GM19372 (cell line): ENCODE measurements around the gene RPGRIP1L.

Source experiments
- ATAC-seq: cut with Tn5 transposase; IDR thresholded peaks from one replicate; pipeline ENCODE4 v1.9.1; 2021; ENCODE audit warnings: mild to moderate bottlenecking, low read depth, moderate library complexity; ENCODE audit not compliant: unreplicated experiment

RPGRIP1L gene

DNA sequence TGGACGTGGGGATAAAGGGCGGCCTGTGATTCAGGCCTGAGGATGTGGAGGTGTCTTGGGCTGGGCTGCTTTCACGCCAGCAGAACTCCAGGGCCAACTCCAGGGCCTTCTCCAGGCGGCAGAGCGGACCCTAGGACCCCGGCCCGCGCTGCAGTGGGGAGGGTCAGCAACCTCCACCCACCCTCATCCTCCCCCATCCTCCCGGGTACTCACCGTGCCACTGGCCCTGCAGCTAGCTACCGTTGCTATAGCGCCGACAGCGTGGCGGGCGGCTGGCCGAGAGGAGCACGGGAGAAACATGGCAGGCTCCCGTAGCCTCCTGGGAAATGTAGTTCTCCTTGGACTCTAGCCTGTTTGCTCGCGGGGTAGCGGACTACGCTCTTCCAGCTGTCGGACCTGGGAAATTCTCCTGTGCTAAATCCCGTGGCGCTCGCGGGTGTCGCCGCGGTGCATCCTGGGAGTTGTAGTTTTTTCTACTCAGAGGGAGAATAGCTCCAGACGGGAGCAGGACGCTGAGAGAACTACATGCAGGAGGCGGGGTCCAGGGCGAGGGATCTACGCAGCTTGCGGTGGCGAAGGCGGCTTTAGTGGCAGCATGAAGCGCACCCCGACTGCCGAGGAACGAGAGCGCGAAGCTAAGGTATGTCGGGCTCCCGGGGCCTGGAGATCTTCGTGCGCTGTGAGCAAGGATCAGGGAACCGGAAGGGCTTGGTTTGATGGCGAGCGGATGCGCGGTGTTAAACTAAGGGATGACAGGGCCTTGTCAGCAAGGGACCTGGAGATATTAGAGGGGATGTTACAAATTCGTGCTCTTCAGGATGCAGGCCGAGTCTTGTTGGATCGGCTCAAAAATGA, at the start of gene RPGRIP1L, which contains the start of gene FTO:
Gene RPGRIP1L (minus strand): TSS at position 270 of the 855 bp plus-strand sequence. CDS start 3,136 bp downstream, outside the sequence.
Gene FTO (plus strand): TSS at position 567 of the 855 bp plus-strand sequence.
- ATAC-seq = peak; percentile 98

DNA sequence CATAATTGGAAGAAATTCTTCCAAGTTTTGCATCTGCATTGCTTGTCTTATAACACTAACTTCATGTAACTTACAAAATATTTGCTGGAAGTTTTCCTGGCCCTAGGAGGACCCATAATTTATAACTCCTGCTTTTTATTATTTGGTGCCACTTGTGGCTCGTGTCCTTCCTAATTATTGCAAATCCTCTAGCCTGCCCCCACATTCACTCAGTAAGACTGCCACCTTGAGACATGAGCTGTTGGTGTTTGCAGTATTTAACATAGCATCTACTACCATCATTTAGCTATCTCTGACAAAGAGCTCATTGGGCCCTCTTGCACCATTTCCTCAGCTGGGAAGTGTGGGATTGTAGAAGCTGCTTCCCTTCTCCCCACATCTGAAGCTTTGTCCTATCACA, 49.8 kb upstream of the RPGRIP1L start:
- no peak for ATAC-seq

DNA sequence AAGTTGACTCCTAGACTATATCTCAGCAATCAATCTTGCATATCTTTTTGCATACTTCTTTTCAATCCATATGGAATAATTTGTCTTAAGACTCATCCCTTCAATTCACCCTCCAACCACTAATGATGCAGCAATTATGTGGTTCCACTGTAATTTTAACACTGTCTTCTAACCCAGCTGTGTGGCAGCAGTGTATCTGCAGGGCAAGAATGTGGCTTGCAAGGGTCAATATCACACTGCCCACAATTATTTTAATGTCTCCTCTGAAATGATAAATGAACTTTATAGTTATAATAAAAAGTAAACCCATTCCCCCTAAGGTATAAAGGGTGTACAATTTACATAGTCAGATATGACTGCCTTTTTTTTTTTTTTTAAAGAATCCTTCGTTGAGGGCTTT, 48.9 kb upstream of the RPGRIP1L start:
- ATAC-seq = no peak

DNA sequence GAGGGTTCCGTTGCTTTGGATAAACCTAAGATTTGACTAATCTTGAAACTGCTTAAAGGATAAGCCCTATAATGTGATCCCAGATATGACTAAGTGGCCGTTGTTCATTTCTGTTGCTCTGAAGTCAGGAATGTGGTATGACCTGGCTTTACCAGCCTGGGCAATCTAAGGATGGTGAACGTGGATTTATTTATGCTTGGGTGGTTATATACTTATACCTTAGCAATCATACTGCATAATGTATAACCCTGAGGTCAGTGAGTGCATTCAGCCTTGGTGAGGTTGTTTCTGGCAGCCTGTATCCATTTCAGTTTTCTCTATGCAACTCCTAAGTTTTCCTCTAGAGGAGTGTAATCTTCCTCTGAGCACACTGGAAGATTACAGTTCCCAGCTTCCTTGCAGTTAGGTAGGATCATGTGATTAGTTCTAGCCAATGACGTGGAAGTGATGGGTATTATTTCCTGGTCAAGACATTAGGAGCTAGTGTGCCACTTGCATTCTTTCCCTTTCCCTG, 42.2 kb upstream of the RPGRIP1L start:
- no peak for ATAC-seq

DNA sequence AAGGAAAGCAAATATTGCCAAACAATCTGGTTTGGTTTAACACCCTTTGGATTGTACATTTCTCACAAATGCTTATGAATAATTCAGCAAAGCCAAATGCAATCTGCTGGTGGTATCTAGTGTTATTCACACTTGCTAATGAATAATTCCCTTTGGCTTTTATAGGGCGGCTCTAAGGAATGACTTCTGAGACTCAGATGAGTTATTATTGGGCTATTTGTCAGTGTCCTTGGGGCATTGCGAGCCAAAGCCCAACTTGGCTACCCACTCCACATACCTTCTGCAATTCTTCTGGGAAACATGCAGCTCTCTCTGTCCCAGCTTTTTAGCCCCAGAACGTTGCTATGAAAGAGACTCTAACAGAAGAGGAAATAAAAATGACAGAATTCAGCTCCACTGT, 41.4 kb upstream of the RPGRIP1L start:
- no peak for ATAC-seq

DNA sequence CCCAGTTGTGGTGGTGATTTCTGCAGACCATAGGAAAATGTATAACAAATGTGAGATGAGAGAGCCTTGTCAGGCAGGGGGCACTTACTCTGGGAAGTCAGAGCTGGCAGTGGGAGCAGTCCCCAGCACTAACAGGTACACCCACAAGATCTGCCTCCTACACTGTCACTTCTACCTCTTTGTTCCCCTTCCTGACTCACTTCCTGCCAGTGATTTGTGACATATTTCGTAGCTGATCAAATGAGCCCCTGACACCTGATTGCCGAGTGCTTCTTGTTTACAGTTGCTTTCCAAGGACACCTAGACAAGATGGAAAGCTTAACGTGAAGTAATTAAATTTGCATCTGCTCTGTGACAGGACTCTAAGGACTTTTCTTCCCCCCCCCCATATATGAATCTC, 40.8 kb upstream of the RPGRIP1L start:
- ATAC-seq = no peak

DNA sequence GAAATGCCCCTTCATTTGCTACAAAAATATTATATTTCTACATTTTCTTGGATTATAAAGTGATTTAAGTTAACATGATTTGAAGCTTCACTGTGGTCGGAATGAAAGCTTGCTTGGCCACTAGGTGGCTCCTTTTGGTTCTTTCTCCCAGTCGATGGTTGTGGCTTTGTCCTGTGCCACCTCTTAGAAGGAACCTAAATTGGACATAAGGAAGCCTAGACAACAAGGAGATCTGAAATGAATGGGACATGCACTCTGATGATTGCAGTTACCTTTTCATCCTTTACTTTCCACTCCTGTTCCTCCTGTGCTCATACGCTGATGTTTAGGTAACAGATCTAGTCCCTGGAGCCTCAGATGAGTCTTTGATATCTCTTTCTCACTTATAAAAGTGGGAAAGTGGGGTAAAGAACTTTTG, 39.5 kb upstream of the RPGRIP1L start:
- no peak for ATAC-seq

DNA sequence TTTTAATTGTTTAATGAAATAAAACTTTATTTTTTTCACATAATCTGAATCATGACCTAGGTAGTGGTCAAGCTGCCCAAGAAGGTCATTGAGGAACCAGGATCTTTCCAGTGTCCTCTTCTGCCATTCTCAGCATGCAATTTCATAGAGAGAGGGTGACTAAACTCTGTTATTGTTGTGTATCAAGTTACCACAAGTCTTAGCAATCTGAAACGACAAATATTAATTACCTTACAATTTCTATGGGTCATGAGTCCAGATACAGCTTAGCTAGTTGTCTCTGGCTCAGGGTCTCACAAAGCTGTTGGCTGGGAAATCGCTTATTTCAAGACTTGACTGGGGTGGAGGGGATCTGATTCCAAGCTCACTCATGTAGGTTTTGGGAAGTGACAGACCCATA, 37.9 kb upstream of the RPGRIP1L start:
- ATAC-seq = no peak

DNA sequence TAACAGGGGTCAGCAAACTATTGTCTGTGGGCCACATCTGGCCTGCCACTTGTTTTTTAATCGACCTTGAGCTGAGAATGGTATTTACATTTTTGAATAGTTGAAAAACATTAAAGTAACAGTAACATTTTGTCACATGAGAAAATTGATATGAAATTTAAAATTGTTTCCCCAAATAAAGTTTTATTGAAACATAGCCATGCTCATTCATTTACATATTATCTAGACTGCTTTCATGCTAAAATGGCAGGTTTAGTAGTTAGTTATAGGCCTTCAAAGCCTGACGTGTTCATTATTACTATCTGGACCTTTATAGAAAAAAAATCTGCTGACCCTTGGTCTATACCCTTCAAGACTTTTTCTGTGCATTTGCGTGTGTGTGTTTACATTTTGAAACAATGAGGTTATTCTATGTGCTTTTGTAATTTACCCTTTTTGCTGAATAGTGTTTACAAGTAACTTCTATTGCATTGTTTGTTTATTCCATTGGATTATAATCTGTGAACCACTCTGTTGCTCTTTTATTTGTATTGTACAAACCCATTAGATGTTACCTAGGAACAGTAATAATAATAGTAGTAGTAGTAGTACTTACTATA, 37.4 kb upstream of the RPGRIP1L start:
- ATAC-seq = no peak

DNA sequence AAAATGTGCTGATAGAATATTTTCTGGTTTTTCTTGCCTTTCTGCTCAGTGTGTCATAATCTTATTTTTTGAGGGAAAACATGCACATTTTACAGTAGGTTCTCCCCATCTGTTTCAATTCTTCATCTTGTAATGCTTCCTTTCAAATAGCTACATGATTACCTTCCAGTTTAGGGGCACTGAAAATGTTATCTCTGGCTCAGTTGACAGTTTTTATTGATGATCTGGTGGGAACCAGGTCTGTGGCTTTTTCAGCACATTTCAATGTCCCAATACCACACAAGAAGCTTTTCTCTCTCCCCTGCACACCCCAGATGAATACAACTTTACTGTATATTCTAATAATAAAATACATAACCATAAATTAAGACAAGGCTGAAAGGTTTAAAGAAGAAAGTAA, 36.8 kb upstream of the RPGRIP1L start:
- no peak for ATAC-seq

DNA sequence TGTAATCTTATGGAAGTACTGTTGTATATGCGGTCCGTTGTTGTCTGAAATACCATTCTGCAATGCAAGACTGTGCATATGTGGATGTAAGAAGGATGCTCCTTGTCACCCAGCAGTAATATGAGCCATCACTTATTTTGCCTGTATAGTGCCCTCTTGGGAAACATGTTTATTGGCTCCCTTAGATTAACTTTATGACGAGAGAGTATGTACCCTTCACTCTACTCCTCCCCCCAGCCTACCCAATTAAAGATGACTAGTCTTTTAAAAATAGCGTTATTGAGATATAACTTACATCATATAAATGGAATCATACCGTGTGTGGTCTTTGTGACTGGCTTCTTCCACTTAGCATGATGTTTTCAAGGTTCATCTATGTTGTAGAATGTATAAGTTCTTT, 33.9 kb upstream of the RPGRIP1L start:
- no peak for ATAC-seq

DNA sequence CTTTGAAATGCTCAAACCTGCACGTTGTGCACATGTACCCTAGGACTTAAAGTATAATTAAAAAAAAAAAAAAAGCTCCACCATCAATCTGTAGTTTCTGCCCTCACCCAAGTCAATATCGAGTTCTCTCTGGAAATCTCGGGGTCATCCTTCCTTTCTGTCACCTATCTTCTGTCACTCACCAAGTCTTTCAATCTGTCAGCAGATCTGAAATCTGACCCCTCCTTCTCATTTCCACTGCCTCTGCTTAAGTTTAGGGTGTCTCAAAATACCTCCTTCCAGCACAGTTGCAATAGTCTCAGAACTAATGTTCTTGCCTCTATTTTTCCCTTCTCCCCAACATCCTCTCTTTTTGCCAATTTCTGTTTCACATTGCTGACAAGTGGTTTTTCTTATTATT, 32.6 kb upstream of the RPGRIP1L start:
- no peak for ATAC-seq

DNA sequence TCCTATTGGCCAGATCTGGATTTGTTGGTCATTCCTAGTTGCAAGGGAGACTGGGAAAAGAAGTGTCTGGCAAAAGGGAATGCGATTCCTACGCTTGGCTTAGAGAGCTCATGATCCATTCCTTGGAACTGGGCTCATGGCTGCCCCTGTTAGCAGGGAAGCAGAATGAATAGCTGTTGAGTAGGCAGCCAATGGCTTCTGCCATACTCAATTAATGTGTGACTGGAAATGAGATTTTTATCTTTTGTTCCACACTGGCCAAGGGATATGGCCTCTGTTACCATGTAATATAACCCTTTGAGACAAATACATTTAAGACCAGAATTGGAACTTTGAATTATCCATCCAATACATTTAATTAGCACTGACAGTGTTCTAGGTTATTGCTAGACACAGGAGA, 31.2 kb upstream of the RPGRIP1L start:
- no peak for ATAC-seq

DNA sequence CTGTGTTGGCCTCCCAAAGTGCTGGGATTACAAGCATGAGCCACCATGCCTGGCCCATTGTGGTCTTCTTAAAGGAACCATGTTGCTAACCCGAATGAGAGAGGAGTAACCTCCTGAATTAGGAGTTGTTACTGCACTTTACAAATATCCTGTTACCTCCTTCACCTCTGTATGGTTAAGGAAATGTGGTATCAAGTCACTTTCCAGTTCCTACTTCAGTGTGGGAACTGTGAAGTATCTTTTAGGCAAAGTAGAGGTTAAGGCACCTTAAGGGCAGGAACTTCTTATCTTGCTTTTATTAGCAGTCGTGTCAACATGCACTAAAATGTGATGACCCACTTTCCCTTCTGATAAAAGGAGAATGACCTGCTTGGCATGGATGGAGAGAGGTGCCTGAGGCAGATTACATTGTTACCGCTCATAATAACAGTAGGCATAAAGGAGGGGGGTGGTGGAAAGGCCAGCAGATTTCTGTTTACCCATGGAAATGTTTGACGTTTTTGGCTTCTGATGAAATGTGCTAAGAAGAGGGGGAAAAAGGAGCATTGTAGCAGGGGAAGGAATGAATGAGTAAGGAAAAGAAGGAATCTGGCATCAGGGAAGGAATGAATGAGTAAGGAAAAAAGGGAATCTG, 28.8 kb upstream of the RPGRIP1L start:
- ATAC-seq = no peak

DNA sequence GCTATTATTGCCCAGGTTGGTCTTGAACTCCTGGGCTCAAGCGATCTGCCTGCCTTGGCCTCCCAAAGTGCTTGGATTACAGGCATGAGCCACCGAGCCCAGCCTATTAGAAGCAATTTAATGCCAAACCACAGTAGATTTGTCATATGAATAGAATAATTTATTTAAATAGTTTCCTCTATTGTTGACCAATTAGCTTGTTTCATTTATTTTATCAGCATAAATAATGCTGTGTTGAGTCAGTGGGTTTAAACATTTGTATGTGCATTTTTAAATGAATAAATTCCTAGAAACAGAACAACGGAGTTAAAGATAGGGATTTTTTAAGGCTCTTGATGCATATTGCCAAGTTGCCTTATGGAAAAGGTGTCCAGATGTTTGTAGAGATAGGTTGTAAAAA, 27.0 kb upstream of the RPGRIP1L start:
- ATAC-seq = no peak

DNA sequence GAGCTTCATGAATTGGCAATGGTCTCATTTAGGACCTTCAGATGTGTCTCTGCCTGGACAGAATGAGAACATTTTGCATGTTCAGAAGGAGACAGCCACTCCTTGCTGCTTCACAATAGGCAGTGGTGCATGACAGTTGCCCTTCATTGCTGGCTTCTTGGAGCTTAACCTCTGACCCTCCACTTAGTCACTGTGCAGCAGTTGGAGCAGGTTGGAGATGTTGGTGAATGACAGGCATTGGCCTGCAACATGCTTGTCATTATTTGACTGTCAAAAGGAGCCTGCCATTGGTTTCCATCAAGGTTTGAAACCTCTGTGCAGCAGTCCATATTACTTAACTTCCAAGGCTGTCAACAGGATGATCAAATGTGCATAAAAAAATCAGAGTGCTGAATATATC, 23.0 kb upstream of the RPGRIP1L start:
- no peak for ATAC-seq

DNA sequence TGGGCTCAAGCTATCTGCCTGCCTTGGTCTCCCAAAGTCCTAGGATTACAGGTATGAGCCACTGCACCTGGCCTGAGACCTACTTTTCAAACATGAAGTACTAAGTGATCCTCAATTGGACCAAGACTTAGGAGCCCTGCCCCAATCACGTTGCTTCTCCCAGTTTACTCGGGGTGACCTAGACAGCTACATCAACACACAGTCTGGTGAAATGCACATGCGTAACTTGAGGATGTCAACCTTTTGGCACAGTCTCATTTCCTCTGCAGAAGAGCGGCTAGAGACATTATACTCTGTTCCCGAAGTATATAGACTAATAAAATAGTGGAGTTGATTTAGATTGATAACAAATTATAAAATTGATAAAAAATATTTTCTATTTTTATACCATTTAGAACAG, 17.4 kb upstream of the RPGRIP1L start:
- no peak for ATAC-seq

DNA sequence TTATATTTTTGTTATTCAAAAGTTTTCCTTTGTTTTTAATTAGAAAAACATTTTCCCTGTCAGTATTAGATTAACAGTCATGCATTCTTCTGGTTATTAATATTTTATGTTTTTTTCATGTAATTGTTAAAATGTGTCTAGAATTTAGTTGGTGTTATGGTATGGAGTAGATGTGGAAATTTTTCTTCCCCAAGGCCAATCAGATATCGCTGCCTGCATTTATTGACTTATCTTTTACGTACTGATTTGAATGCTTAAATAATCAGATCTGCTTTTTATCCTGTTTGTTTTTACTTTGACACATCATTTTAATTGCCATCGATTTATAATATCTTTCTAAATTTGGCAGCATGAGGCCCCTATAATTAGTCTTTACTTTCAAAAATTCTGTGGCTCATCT, 13.9 kb upstream of the RPGRIP1L start:
- no peak for ATAC-seq

DNA sequence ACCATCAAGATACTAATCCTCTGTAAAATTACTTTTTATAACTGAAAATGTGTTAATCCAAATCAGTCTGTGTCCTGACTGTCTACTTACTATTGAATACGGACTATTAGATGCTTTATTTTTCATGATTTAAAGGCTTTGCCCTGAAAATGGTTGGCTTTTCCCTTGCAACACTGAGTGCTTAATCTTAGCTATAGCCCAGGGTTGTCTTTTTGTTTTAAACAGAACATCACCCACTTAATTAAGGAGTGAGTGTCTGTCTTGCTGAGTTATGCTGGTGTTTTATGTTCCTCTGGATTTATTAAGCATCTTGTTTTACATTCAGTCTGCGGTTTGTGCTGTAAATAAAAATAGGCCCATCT, 11.3 kb upstream of the RPGRIP1L start:
- no peak for ATAC-seq

DNA sequence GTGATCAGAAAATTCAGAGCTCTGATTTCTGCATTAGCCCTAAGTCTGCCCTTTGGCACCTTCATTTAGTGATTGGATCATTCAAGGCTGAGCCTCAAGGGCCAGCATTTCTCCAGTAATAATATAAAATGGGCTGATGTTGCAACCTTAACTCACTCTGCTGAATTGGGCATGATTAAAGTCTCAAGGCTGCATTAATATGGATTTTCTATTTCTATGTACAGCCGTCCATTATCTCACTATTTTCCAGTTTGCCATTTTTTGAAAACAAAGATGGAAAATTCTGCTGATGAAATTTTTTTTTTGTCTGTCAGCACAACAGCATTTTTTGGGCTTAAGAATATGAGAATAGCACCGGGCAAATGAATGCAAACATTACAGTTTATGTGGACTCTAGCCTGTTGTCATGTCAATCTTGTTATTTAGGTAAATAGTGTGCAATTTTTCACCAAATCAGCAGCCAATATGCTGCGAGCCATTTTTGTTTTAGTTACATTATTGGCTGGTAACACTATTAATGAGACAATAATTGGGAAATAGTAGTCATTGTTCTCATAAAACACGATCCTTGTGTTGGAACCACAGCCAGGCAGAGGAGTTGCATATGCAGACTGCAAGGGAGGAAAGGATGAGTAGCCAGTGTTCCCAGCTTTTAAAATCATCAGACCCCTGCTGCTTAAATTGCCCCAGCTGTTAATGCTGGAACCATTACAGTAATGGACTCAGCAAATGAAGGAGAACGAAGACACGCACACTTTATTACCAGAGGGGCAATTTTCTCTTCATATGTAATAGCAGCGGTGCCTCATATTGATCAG, 10.8 kb upstream of the RPGRIP1L start:
- ATAC-seq = no peak
